GM12891 (cell line): ENCODE data around the gene DNAH12.

ENCODE experiments used
- PAX5 ChIP-seq: IDR thresholded peaks from 2 replicates; pipeline ENCODE4 v1.6.1; 2011; ENCODE audit warnings: low read length, moderate library complexity, mild to moderate bottlenecking; ENCODE audit not compliant: insufficient read depth, severe bottlenecking
- POLR2A ChIP-seq: IDR thresholded peaks from 2 replicates; pipeline ENCODE4 v1.6.1; 2011; ENCODE audit warnings: low read depth, low read length, control low read depth
- POLR2AphosphoS5 ChIP-seq: IDR thresholded peaks from 2 replicates; pipeline ENCODE4 v1.6.1; 2011; ENCODE audit warnings: low read depth, low read length, control low read depth
- POU2F2 ChIP-seq: IDR thresholded peaks from 2 replicates; pipeline ENCODE4 v1.6.1; 2011; ENCODE audit warnings: low read depth, mild to moderate bottlenecking, control low read depth, low read length, moderate library complexity
- SPI1 ChIP-seq: IDR thresholded peaks from 2 replicates; pipeline ENCODE4 v1.6.1; 2011; ENCODE audit warnings: low read depth, low read length, control low read depth
- TAF1 ChIP-seq: IDR thresholded peaks from 2 replicates; pipeline ENCODE4 v1.6.1; 2011; ENCODE audit warnings: low read depth, low read length, control low read depth

DNA sequence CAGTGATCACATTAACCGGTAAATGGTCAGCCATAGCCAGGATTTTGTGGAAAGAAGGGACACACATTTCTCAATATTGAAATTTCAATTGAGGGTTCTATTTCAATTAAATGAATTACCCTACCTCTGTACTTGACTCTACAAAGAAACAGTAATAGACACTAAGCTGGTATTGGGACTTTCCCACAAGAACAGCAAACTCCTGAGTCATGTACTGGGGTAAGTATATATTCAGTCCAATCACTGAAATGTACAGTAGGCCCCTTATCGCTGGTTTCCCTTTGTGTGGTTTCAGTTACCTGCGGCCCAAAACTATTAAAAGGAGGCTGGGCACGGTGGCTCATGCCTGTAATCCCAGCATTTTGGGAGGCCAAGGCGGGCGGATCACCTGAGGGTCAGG lies 269.3 kb downstream of the DNAH12 start:
- TF ChIP-seq POLR2A, result no peak
- TF ChIP-seq POLR2AphosphoS5, result no peak
- no peak for TF ChIP-seq PAX5
- no peak for TF ChIP-seq TAF1
- no peak for TF ChIP-seq SPI1
- TF ChIP-seq POU2F2, result no peak
